ENCODE measurements around the gene CBX6.
A peak's percentile ranks its signal among the peaks of the same experiment; 100 is the strongest.

CBX6 gene

GRCh38 chr22:38873469-38874411 lies 1.7 kb upstream of the CBX6 start:
- no peak for DNase-seq

DNA sequence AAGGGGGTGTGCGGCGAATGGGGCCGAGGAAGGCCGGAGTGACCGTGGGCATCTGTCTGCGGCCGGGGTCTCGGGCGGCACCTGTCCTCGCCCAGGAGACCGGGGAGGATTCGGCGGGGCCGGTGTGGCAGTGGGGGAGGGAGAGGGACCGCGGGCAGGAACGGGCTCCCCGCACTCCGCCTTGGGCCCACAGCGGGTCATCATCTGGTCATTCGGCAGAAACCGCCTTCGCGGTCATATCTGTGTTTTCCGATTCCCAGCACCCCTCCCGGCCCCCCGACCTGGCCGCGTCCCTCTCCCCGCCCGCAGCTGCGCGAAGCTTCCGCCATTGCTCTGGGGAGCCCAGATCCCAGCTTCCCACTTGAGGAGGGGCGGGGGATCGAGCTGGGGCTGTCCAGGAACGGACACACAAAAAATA lies 824 bp upstream of the CBX6 start:
- no peak for DNase-seq

DNA sequence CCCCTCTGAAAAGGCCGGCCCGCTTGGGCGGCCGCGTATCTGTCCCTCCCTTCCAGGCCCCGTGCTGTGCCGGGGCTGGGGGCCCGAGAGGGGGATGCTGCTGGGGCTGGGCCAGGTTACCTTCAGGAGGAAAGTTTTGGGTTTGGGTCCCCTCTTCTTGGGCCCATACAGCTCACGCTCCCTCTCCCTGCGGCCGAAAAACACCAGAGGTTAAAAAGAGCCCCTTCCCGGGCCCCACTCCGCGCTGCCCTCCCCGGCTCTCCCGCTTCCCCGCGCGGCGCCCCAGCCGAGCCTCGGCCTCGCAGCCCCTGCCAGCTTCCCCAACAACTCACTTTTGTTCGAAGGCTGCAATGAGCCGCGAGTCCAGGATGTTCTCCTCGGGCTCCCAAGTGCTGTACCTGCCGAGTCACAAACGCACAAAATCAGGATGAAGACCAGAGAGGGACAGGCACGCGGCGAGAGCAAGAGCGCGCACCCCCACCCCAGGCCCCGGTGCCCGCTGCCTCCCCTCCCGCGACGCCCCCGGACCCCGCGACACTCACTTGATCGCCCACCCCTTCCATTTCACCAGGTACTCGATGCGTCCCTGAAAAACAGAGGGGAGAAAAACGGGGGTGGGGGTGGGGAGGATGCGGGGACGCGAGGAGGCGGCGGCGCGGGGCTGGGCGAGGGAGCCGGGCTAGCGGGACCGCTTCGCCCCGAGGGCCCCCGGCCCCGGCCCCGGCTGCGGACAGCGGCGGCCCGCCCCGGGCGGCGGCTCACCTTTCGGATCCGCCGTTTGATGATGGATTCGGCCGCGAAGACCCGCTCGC lies 450 bp downstream of the CBX6 start:
- no peak for DNase-seq

DNA sequence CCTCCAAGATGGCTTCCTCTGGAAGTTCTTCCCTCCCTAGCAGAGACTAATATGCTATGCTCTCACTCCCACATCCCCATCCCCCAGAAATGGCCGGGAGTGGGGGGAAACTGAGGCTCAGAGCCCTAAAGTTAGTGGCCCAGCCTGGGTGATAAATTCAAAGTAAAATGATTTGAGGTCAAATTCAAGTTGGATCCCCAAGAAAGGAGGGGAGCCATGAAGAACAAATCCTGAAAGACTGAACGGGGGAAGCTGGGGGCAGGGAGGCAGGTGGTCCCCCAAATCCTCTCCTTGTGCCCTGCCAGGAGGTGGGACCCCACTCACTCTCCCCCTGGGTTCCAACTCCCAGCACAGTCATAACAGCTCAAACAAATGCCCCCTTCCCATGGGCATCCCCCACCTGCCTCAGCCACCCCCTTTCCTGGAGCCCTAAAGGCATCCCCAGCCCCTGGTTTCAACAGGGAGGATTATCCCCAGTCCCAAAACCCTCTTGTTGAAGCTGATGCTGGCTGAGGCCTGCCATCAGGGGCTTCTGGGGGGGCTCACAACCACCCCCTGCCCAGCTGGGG lies 1.1 kb downstream of the CBX6 start:
- no peak for DNase-seq

DNA sequence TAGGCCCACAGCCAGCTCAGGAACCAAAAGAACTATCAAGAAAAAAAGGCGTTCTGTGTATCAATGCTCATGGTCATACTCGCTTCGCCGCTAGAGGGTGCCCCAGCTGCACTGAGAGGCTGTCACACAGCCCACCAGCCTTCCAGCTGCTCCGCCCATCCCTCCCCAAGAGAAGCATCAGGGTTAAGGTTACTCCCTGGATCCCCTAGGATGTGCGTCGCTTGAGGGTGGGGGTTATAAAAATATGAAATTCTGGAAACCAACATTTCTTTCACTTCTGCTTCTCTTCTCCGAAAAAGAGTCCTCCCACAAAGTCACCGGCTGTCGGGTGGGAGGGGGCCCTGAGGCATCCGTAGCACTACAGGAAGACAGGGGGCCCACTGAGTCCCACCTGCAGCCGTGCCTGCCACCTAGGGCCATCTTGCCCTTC lies 1.7 kb downstream of the CBX6 start:
- peak; percentile 29 for DNase-seq

GRCh38 chr22:38869663-38870062 lies 2.4 kb downstream of the CBX6 start:
- DNase-seq = no peak

DNA sequence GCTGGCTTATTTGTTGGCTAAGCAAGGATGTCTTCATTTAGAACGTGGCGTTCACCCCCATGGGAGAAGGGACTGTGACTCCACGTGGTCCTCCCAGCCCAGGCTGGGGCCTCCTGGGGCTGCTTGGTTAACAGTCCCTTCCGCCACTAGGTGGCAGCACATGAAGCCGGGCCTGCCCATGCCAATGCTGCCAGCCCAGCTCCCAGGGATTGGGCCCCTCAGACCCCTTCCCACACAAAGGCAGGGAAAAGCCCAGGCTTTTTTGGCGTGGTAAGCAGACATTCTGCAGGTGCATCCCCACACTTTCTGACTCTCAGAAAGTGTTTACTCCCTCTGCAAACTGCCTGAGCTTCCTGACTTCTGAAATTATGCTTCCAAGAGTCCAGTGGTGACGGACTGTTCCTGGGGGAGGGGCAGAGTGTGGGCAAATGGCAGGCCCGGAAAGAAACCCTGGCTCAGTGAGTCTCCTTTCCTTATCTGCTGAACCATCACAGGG lies 3.1 kb downstream of the CBX6 start:
- no peak for DNase-seq

DNA sequence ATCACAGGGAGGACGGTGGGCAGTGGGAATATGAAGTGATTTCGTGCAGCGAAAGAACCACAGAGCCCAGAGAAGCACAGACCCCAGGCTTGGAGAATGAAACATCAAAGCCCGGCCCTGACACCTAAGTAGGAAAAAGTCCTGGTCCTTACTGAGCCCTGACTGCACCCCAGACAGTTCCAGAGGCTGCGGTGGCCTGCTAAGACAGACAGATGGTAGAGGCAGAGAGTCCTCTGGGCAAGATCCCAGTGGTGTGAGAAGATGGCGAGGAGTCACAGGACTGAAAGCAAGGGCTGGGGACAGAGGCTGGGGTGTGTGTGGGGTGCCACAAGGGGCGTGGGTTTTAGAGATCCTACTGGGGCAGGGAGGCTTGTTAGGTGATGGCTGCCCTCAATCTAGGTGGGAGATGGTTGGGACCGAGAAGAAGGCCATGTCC lies 3.7 kb downstream of the CBX6 start:
- no peak for DNase-seq

DNA sequence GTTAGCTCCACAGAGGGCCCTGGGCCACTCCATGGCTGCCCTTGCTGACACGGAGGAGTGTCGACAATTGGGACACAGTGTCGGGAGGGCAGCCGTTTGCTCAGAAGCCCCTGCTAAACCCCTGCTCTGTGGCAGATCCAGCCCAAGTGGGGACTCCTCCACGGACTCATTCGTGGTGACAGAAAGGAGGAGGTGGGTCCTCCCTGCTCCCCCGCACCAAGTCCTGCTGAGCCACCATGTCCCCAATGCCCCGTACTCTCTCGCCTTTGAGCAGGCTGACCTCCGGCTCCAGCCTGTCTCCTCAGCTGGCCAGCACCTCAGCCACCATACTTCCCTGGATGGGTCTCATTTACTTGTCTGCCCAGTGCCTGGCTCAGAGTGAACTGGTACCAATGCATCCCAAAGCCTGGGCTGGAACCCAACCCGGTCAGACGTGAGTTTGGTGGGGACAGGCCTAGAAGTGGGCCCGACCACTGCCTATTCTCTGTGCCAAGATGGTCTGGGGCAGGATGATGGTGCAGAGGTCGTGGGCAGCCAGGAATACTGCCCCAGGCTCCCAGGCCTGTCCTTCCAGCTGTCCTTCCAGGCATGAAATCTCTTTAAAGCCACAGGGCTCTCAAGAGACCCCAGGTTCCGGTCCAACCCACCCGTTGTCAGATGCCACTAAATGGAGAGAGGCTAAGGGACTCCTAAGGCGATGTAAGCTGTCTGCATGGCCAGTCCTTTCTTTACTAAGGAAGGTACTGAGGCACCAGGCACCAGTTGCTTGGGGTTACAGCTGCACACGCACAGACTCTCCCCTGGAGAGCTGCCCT lies 4.3 kb downstream of the CBX6 start:
- DNase-seq = no peak

DNA sequence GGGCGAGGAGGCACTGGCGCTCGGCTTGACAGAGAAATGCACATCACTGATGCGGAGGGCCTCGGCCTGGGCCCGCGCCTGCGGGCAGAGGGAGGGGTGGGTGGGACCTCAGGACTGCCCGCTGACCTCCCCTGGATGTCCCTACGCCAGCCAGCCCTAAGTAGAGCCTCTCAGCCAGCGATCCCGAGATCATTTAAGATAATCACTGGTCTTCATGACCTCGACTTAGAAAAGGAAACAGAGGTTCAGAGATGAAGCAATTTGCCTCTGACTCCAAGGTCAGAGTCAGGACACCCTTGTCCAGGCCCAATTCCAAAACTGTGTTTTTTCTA lies 4.9 kb downstream of the CBX6 start:
- no peak for DNase-seq

GRCh38 chr22:38866399-38867123 lies 5.5 kb downstream of the CBX6 start:
- no peak for DNase-seq

DNA sequence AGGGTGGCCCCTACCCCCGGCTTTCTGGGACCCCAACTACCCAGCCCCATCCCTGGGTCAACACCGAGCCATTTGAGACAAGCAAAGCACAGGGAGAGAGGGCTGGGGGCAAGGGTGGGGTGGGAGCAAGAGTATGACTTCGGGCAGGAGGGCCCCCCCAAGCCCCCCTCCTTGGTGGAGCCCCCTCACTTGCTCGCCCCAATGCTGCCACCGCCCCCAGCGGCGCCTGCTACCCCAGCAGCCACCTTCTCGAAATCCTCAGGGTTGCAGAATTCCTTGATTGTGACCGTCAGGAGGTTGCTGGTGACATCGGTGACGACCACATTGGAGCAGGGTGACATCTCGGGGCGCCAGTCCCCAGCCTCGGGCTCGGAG lies 6.0 kb downstream of the CBX6 start:
- DNase-seq = no peak

- no peak for DNase-seq
Measured at GRCh38 chr22:38865201-38866023, 6.6 kb downstream of the CBX6 start.

GRCh38 chr22:38864361-38865191 lies 7.4 kb downstream of the CBX6 start:
- no peak for DNase-seq

DNA sequence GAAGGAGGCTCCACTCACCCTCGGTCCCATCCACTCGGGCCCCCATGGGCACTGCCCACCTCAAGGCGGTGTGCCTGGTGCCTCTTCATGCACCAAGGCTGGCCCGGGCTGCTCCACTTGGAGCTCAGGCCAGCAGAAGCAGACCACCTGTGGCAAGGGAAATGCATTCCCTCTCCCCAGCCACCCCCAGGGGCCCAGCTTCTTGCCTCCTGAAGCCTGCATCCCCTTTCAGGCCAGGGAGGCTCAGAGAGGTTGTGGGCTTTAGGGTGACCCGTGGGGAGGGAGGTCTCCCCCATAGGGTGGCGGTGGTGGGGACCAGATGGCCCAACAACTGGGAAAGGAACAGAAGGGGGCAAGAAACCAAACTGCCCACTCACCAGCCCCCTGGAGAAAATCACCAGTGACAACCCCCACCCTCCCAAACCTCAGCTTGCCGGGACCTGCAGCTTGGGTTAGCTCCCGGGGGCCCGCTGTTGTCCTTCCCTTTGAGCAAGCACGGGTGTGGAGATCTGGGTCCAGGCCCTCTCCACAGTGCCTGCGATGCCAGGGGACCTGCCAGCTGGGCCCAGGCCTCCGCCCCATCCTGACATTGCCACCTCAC lies 8.4 kb downstream of the CBX6 start:
- no peak for DNase-seq

- no peak for DNase-seq
Measured at GRCh38 chr22:38862375-38863329, 9.4 kb downstream of the CBX6 start.

DNA sequence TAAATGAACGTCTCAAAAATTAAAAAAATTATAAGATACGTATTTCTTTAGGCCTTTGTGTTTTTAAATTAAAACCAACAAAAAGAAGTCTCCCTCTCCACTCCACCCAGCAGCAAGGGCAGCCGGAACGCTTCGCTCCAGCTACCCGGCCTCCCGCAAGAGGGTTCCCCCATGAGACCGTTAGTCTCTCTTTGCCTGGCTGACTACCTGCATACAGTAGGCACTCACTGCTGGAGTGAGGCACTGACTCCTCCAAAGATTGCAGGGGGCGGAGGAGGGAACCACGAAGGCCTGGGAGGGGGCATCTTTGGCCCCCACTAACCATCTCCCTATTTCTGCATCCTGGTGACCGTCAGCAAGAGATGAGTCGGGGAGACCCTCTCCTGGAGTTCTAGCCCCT lies 10.1 kb downstream of the CBX6 start:
- DNase-seq = no peak

GRCh38 chr22:38861170-38861876 lies 10.7 kb downstream of the CBX6 start:
- DNase-seq = no peak
